GM12874 (cell line): Measurements from ENCODE around the gene APOLD1.

Source experiments
- TF ChIP-seq, protein P1 (sequence below): IDR thresholded peaks from 2 replicates; pipeline ENCODE4 v1.5.1; 2011; ENCODE audit warnings: low read depth, mild to moderate bottlenecking, control low read depth, low read length, moderate library complexity; ENCODE audit not compliant: insufficient read depth

The APOLD1 gene

DNA sequence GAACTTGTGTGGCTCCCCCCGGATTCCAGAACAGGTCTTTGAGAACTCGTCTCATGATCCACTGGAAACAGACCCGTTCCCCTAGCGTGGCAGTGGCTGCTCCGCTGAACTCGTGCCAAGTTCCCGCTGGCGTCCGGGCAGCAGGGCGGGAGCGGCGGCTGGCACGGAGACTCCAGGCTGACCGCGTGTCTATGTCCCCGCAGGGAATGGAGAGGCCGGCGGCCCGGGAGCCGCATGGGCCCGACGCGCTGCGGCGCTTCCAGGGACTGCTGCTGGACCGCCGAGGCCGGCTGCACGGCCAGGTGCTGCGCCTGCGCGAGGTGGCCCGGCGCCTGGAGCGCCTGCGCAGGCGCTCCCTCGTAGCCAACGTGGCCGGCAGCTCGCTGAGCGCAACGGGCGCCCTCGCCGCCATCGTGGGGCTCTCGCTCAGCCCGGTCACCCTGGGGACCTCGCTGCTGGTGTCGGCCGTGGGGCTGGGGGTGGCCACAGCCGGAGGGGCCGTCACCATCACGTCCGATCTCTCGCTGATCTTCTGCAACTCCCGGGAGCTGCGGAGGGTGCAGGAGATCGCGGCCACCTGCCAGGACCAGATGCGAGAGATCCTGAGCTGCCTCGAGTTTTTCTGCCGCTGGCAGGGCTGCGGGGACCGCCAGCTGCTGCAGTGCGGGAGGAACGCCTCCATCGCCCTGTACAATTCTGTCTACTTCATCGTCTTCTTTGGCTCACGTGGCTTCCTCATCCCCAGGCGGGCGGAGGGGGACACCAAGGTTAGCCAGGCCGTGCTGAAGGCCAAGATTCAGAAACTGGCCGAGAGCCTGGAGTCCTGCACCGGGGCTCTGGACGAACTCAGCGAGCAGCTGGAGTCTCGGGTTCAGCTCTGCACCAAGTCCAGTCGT is 1.5 kb downstream of the APOLD1 start:
- TF ChIP-seq, protein P1, sequence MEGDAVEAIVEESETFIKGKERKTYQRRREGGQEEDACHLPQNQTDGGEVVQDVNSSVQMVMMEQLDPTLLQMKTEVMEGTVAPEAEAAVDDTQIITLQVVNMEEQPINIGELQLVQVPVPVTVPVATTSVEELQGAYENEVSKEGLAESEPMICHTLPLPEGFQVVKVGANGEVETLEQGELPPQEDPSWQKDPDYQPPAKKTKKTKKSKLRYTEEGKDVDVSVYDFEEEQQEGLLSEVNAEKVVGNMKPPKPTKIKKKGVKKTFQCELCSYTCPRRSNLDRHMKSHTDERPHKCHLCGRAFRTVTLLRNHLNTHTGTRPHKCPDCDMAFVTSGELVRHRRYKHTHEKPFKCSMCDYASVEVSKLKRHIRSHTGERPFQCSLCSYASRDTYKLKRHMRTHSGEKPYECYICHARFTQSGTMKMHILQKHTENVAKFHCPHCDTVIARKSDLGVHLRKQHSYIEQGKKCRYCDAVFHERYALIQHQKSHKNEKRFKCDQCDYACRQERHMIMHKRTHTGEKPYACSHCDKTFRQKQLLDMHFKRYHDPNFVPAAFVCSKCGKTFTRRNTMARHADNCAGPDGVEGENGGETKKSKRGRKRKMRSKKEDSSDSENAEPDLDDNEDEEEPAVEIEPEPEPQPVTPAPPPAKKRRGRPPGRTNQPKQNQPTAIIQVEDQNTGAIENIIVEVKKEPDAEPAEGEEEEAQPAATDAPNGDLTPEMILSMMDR: no peak

DNA sequence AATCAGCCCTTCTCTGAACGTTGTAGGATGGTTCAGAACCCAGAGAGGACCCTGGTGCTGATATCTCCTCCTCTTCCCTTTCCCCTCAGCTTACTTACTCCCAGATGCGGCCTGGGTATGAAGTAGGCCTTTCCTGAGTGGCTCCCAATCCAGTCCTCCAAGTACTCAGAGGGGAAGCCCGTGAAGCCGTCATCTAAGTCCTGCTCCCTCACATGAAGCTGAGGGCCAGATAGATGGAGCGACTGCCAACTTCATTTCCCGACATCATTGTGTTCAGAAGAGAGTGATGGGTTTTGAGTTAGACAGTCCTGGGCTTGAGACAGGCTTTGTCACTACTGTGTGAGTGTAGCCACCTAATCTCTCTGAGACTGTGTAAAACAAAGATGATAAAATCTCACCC is 2.7 kb downstream of the APOLD1 start:
- TF ChIP-seq, protein P1: no peak

DNA sequence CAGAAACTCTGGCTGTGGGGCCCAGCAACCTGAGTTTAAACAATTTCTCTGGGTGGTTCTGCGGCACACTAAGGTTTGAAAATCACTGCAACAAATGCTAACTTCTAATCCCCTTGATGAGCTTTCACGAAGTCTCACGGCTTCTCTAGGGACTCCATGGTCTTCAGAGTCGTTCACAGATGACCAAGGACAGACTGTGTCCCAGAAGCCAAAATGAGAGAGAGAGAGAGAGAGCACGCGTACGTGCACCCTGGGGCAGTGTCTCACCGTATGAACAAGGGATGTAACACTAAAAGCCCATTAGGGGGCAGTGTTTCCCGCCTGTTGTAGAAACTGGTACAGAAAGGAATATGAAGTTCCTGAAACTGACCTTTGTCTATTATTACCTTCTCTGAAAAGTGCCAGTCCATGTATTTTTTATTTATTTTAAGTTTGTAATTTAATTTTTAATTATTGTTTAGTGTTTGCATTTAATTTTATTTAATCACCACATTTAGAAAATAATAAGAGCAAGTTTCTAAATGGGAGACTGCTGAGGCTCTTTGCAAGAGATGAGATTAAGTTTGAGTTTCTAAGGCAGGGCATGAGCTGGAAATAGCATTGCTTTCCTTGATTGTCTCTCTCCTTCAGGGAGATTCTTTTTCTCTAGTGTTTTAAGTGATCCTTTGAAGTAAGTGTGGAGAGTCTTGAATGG is 3.4 kb downstream of the APOLD1 start:
- TF ChIP-seq, protein P1: peak; percentile 64

DNA sequence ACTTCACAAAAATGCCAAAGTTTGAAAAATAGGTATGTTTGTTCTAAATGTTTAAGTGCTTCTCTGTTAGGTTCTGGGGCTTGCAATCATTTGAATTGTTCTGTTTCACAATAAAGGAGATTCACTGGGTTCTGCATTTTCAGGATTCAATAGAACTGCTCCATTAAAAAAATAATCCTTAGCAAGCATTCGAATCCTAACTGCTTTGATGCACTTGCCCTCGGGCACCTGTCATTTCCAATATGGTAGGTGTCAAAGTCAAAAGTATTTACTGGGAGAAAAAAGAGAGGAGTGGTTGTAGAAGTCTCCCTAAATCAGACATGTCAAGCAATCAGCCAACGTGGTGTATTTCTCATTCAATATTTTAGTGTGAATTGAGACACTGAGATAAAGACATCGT is 5.5 kb downstream of the APOLD1 start:
- TF ChIP-seq, protein P1: no peak

DNA sequence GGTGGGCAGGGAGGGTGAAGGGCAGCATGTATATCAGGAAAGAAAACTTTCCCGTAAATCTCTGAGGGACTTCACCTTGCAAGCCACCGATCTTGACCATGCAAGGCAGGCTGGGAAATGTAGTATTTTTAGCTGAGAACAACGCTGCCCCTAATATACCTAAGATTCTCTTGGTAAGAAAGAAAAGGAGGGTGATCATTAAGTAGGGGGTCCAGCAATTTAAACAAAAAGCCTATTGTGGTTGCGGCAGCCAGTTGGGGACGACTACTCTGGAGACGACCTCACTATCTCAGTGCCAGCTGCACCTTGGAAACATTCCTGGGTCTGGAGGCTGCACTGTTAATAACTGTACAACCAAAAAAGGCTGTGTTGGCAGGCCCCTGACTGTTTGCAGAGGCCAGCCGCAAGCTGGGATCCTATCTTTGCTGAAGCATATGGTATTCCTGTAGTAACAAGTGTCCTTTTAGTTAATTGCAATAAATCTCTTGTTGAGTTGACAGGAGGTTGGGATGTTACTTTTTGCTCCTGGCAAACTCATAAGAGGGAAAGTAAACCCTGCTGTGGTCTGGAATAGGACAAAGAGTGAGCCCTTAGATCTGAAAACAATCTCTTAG is 6.4 kb downstream of the APOLD1 start:
- TF ChIP-seq, protein P1: no peak

DNA sequence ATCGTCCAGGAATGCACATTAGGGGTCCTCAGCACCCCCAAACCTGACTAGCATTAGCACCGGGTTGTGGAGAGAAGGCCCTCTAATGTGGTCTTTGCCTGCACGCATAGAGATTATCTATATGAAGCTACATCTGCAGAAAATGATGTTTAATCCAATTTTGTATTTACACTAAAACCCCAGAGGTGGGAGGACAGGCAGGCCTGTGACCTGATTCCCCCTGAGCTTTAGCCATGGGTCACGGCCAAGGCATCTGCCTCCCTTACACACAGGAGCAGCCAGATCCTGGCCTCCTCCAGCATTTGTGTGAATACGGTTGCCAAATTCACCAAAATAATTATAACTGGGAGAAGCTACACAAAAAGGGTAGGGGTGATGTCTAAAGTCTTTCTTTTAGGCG is 7.0 kb downstream of the APOLD1 start:
- TF ChIP-seq, protein P1: no peak

DNA sequence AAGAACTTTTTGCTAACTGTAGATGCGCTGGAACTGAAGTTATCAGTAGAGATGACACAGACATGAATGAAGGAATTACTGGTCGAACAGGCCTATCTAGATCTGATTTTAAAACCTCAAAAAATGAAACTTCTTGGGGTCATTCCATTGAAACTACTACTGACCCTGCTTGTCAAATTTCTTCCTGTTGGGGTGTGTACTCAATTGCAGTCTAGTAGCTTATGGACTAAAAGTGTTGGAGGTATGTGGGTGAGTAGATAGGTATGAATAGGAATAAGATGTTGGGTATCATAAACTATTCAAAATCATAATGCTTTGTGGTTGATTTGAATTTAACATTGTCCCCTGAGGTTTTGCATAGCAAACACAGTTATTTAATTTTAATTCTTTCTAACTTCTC is 9.2 kb downstream of the APOLD1 start:
- TF ChIP-seq, protein P1: no peak
